M059J (cell line): ENCODE measurements around the gene HYAL1. TPM values are rescaled to one million over a fixed set of nuclear protein-coding genes. Genes with fewer than 3 reads are reported as not detected.
"Not testable (repeated sequence)": the region's sequence is repeated elsewhere in the genome, so short reads cannot be mapped to it uniquely, and the experiment has no call there.

ENCODE experiments used
- DNase-seq: peaks from one replicate; pipeline ENCODE4 v3.0.0-alpha.2; 2012; ENCODE audit warnings: low read depth
- total RNA-seq: library from RNA; depleted of rRNA; stranded (reverse); fragments of >200 nt; shearing (Covaris generic); gene quantifications from 2 replicates; pipeline ENCODE4 v1.2.3, GENCODE V29; 2014

Gene HYAL1
- total RNA-seq, 1 experiment from 2014 or later: not detected

DNA sequence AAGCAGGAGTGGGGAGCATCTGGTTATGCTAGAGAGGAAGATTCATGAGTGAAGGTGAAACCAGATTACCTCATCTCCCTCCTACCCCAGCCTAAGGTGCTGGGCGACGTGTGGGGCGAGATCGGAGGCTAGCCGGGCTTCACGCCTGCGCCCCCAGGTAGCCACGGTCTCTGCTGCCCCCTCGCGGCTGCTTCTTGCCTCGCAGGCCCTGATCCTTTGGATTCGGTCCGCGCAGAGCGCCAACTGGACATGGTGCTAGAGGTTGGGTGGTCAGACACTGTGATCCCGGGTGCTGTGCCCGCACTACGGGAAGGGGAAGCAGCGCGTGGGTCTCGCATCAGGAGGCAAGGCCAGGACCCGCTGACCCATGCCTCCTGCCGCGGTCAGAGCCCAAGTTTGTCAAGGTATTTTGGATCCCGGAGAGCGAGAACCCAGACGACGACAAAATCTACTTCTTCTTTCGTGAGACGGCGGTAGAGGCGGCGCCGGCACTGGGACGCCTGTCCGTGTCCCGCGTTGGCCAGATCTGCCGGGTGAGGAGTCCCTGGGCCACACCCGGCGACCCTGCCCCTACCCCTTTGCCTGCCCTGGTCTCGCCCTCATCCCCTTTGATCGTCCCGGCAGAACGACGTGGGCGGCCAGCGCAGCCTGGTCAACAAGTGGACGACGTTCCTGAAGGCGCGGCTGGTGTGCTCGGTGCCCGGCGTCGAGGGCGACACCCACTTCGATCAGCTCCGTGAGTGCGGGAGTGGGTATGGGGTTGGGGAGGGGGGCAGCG is 30.3 kb downstream of the HYAL1 start:
- DNase-seq: peak; percentile 70

DNA sequence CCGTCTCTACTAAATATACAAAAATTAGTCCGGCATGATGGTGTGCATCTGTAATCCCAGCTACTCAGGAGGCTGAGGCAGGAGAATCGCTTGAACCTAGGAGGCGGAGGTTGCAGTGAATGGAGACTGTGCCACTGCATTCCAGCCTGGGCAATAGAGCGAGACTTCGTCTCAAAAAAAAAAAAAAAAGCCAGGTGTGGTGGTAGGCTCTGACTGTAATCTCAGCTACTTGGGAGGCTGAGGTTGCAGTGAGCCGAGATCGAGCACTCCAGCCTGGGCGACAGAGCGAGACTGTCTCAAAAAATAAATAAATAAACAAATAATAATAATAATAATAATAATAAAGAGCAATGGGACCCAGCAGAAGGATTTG is 30.9 kb downstream of the HYAL1 start:
- DNase-seq: not testable (repeated sequence)

DNA sequence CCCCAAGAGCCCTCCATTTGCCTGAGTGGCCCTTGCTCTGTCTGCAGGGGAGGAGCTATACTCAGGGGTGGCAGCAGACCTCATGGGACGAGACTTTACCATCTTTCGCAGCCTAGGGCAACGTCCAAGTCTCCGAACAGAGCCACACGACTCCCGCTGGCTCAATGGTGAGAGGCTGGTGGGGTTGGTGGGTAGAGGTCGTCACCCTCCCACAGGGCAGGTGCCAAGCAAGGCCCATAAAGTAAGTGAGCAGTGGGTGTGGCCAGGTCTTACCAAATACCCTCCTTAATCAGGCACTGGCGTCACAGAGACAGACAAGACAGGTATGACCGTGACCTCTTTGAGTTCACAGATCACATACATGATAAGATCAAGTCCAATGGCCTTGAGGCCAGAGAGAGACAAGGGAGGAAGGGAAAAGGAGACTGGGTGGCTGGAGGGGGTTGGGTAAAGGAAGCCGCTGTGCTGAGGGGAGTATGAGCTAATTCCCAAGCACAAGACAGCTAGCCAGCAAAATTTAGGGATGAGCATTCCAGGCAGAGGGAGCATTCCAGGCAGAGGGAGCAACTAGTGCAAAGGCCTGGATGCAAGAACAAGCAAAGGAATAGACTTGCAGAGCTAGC is 31.9 kb downstream of the HYAL1 start:
- no peak for DNase-seq

DNA sequence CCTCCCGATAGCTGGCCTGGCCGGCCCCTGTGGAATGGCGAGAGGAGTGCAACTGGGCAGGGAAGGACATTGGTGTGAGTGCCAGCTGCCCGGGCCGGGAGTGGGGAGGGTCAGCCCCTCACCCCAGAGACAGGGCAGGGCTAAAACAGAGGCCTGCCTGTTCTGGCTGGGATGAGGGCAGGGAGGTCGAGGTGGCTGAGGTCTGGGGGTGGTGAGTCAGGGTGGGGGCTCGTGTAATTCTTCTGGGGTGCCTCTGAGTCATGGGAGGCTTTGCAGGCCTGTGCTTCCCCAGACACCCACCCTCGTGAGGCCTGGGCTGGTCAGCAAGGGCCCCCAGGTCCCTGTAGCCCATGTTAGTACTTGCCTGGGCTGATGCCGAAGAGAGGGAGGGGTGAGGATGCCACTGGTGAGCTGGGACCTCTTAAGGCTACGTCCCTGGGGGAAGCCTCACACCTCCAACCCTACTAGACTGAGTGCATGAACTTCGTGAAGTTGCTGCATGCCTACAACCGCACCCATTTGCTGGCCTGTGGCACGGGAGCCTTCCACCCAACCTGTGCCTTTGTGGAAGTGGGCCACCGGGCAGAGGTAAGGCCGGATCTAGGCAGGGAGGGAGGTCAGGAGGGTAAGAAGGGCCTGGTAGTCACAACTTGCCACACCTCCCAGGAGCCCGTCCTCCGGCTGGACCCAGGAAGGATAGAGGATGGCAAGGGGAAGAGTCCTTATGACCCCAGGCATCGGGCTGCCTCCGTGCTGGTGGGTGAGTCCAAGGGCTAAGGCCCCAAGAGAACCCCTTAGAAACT is 32.8 kb downstream of the HYAL1 start:
- DNase-seq: peak; percentile 37

DNA sequence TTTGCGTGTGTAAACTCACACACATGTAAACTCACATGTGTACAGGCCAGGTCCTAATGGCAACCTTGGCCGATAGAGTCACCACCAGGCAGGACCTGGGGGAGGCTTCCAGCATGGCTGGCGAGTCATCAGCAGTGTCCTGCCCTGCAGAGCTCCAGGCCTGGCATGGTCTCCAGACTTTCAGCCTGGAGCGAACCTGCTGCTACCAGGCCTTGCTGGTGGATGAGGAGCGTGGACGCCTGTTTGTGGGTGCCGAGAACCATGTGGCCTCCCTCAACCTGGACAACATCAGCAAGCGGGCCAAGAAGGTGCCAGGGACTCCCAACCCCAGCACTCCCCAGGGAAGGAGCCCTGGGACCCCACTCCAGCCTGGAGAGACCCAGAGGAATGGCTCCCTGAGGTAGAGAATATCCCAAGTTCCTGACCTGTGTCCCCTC is 33.4 kb downstream of the HYAL1 start:
- DNase-seq: peak; percentile 80

DNA sequence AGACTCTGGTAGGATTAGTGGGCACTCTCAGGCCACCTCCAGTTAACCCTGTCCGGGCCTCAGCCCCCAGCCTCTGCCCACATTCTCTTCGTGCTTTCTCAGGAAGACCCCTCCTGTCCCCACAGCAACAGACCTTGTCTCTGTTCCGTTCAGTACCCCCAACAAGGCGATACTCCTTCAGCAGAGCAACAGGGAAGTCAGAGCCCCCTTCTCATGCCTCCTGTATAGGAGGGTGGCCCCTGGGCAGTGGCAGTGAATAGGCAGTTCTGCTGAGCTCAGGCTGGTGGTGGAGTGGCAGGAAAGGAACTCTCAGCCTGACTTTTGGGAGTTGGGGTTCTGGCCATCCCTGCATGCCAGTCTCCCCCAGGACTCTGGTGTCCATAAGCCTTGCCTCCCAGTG is 33.9 kb downstream of the HYAL1 start:
- DNase-seq: no peak

DNA sequence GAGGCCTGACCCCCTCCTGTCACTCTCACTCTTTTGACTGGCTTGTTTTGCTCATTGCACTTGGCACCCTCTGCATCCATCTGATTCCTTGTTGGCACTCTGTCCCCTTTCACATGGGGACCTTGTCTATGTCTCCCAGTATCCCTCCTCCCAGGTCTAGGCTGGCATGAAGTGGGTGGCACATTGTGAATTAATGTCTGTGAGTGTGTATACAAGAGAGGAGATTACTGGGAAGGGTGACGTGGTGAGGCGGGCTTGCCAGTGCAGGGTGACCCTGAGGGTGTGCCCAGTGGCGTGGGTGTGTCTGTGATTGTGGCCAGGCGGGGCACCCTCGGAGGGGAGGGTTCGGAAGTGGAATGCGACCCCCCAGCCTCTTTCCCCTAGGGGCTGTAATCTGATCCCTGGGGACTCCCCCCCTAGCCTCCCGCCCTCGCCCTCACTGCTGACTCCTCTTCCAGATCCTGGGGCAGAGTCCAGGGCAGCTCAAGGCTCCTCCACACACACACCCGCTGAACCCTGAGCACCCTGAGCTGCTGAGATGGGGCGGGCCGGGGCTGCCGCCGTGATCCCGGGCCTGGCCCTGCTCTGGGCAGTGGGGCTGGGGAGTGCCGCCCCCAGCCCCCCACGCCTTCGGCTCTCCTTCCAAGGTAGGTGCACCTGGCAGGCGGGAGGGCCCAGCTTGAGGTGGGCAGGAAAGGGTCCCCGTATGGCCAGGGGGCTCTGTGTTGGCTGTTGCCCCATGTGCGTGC is 34.5 kb downstream of the HYAL1 start, which contains the start of gene SEMA3B:
TSS of gene SEMA3B (plus strand) at position 445 of the 749 bp plus-strand sequence. CDS start at position 539, 94 bp downstream.
- DNase-seq: peak; percentile 88

DNA sequence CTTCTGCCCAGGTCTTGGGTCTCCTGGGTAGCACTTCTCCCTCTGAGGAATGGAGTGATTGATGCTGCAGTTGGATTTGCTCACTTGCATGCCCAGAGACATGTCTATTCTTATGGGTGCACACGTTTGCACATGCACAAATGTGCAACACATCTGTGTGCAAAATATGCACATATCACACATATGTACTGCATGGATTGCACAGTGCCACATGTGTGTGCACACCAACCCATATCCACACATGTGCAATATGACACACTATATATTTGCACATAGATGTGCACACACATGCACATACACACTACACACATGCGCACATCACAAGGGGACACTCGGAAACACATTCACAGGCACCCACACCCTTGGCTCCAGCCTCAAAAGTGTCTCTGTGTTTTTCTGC is 35.1 kb downstream of the HYAL1 start:
- DNase-seq: no peak

DNA sequence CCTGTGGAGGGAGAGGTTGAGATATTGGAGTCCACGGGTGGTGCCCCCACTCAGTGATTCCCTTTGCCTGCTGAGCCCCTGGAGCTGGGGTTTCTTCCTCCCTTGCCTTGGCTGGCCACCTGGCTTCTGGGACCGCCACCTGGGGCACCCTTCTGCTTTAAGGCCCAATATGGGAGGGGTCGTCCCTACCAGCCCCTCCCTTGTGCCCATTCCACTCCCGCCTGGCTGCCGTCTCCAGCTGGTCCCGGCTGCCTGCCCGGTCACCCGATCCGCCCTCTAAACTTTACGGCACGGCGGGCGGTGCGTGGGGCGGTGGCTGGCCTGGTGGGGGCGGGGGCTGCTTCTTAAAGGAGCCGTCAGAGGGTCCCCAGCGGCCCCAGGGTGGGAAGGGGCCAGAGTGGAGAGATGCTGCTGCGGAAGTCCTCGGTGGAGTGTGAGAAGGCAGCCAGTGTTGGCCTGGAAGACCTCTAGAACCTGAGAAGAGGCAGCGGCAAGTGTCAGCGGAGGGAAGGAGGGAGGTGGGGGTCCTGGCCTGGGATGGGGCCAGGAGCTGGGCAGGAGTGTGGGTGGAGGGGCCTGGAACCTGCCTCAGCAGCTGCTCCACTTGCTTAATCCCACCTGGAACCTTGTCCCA is 36.0 kb downstream of the HYAL1 start:
- DNase-seq: no peak

DNA sequence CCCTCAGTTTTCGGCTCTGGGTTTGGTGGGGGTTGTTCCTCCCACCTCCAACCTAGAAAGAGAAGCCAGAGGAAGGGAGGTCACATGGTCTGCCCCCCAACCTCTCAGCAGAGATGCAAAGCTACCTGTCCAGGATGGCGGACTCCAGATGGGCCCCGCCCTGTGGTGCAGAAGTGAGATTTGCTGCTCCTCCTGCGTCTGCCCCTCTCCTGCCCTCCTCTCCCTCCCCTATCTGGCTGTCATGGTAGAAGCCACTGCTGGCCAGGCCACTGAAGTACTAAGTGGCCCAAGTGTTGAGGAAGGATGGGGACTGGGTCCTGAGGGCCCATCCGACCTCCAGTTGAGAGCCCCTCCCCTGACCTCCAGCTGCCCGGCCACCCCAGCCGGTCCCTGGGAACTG is 36.5 kb downstream of the HYAL1 start:
- DNase-seq: no peak

DNA sequence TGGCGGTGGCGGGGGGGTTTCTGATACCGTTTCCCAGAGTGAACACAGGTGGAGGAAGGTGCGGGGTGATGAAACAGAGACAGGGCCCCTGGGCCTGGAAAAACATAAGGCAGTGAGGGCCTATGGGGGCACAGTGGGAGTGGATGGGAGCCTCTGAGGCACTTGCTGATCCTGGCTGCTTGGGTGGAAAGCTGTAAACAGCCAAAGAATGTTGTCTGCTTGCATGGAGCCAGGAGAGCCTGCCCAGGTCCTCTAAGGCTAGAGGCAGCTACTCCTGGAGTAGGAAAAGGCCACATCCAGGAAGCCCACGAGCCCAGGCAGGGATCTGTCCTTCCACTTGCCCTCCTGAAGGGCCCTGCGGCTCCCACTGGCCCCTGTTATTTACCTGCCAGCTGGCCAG is 37.4 kb downstream of the HYAL1 start:
- DNase-seq: no peak

DNA sequence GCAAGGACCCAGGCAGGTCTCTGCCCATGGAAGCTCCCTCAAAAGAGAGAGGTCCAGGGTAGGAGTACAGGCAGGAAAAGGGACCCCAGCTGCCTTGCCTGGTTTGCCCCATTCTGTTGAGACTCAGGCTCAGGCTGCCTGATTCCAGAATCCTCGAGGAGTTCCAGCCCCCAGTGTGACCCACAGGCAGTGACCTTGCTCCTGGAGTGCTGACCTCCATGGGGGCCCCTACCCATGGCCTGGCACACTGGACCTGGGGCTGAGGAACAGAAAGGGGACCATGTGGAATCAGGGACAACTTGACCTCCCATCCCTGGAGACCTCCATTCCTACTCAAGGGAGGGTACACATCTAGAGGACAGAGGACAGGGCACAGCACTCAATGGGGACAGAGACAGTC is 37.8 kb downstream of the HYAL1 start:
- DNase-seq: no peak

DNA sequence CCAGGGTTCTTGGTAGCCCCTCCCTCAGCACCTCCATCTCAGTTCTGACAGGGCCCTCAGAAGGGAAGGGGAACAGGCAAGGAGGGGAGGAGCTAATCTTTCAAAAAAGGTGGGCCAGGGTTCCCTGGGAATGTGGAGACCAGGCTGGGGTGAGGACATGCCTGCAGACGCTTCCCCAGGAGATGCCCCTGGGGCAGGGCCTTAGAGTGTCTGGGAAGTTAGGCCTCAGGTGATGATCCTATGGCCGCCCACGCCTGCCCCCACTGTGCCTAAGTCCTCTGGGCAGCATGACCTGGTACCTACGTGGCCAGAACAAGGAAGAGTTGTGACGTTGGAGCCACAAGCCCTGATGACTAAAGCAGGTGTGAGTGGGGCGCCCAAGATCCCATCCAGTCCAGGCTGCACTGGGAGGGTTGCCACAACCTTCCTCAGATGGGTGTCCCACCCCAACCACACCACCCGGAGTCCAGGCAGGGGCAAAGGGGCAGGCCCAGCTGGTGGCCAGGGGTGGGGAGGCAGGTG is 38.3 kb downstream of the HYAL1 start:
- peak; percentile 59 for DNase-seq

DNA sequence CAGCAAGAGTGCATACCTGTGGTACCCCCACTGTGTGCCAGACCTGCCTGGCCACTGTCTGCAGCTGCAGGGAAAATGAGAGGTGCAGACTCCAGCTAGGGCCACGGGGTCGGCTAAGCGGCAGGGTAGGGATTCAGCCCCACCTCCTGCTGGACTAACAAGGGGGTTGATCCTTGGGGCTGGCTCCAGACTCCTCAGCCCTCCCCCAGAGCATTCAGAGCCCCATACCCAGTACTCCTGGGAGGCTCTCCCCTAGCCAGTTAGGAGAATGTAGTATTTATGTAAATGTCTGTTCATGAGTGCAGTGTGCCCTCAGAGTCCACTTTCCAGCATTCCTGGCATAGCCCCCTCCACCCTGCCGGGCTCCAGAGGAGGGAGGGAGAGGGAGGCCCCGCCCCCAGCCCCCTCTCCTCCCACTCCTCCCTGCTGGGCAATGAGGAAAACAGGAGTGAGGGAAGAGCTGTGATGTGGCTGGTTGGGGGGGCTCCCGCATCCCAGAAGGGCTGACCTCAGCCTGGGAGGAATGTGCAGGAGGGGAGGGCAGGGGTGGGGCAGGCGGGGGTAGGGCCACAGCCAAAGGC is 38.9 kb downstream of the HYAL1 start:
- DNase-seq: peak; percentile 90

DNA sequence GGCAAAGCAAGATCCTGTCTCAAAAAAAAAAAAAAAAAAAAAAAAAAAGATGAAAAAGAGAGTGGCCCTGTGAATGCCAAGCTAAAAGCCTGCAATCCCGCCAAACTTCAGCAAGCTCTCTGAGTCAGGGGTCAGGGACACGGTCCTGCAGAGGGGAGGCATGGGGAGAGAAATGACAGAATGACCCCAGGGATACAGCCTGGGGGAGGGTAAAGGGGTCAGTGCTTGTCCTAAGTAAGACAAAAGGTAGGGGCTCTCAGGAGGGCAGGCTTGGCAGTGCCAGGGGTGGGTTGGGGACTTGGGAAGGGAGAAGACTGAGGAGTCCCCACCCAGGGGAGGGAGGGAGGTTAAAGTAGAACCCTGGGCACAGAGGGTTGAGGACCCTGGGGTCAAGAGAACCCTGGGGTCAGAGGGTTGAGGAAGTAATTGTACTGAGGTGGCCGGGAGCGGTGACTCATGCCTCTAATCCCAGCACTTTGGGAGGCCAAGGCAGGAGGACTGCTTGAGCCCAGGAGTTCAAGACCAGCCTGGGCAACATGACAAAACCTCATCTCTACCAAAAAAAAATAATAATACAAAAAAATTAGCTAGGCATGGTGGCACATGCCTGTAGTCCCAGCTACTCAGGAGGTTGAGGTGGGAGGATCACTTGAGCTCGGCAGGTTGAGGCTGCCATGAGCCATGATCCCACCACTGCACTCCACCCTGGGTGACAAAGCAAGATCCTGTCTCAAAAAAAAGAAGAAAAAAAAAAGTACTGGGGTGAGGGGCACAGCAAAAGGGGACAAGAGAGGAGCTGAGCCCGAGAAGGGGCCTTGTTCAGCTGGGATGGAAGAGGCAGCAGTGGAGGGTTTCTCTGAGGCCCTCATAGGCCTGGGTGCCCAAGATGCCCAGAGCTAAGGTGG is 39.6 kb downstream of the HYAL1 start:
- peak; percentile 58 for DNase-seq

DNA sequence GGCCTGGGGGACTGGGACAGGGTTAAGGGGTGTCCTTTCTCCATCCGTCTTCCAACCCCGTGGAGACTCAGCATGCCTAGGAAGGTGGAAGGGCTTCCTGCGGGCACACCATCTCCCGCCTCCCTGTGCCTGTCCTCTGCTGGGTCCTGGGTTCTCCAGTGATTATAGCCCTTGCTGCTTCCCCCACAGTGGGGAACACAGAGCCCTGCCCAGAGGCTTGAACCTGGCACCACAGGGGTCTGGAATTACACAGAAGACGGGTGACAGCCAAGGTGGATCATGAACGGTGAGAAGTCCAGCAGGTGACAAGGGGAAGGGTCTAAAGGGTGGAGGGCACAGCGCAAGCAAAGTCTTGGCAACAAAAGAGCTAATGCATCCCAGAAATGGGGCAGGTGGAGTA is 40.6 kb downstream of the HYAL1 start:
- no peak for DNase-seq

DNA sequence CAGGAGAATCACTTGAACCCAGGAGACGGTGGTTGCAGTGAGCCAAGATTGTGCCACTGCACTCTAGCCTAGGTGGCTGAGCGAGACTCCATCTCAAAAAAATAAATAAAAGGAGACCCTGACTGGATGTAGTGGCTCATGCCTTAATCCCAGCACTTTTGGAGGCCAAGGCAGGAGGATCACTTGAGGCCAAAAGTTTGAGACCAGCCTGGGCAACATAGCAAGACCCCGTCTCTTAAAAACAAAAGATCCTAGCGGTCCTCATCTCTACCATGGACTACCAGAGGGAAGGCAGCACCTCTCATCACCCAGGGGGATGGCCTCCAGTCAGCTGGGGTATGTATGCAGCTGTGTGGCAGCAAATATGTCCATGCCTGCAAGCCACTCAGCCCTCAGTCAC is 41.2 kb downstream of the HYAL1 start:
- DNase-seq: not testable (repeated sequence)

DNA sequence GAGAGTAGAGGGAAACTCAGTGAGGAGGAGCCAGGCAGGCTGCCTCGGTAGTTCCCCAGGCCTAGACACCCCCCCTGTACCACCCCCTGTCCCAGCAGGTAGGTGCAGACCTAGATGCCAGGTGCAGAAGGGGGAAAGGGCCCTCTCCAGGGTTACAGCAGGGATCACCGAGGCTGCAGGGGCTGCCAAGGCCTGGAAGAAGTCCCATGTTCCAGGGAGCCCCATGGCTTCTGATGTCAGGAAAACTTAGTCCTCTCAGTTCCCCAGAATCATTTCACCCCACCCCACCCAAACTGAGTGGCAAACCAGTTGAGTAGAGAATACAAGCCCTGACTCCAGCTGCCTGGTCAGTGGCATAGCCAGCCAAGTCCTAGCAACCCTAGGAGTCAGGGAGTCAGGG is 41.9 kb downstream of the HYAL1 start:
- no peak for DNase-seq

DNA sequence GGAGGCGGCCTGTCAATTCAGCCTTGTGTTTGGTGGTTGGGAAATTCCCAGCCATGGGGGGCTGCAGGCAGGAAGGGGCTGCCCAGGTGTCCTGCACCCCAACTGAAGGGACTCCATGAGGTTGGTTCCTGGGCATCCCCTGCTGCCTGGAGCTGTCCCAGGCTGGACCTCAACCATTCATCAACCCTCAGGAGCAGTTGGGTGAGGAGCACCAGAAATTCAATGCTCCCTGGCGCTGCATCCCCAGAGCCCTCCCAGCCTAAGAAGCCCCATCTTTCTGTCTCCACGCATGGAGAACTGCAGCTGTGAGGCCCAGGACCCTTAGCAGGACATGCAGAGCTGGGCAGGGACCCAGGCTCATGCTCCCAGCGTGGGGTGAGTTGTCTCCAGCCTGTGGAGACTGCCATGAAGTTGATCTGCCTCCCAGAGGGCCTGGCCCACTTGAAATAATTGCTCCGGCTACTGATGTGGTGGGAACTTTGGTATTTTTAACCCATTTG is 42.4 kb downstream of the HYAL1 start:
- DNase-seq: no peak
